Measurements from ENCODE around the gene PDE11A. TPM values are rescaled to one million over a fixed set of nuclear protein-coding genes. Genes with fewer than 3 reads are reported as not detected.

PDE11A gene
- total RNA-seq, 1 donor from 2014 or later, result not detected

GRCh38 chr2:177746358-177746757 is 326.2 kb downstream of the PDE11A start:
- Mint-ChIP-seq H3K27me3 (peaks cover 28% of the 10 kb centered on the region), H3K27ac (no peak overlapping the region), H3K9me3 (no peaks in the 10 kb centered on the region), H3K4me1 (no peaks in the 10 kb centered on the region), H3K36me3 (ENCODE audit: low read depth) (no peaks in the 10 kb centered on the region), H3K4me3 (no peak overlapping the region)
- no peak for DNase-seq
- intact Hi-C loops (cut with micrococcal nuclease), result no loop called here

- Mint-ChIP-seq H3K9me3 (no peaks in the 10 kb centered on the region), H3K4me1 (no peaks in the 10 kb centered on the region)
These were observed 327.0 kb downstream of the PDE11A start for GRCh38 chr2:177745531-177745930.

GRCh38 chr2:177742851-177743250 is 329.7 kb downstream of the PDE11A start:
- peaks cover 21% of the 10 kb centered on the region for H3K27me3 Mint-ChIP-seq

More at GRCh38 chr2:177745531-177745930, 327.0 kb downstream of the PDE11A start:
- DNase-seq, result no peak
- Mint-ChIP-seq H3K36me3 (ENCODE audit: low read depth) (no peaks in the 10 kb centered on the region), H3K4me3 (no peak overlapping the region), H3K27me3 (peaks cover 26% of the 10 kb centered on the region), H3K27ac (no peak overlapping the region)
- intact Hi-C loops (cut with micrococcal nuclease), result no loop called here

GRCh38 chr2:177741866-177742265 is 330.7 kb downstream of the PDE11A start:
- no peak for DNase-seq
- intact Hi-C loops (cut with micrococcal nuclease), result no loop called here
- H3K4me3 Mint-ChIP-seq, result no peak overlapping the region
- H3K36me3 Mint-ChIP-seq (ENCODE audit: low read depth), result no peaks in the 10 kb centered on the region
- no peaks in the 10 kb centered on the region for H3K9me3 Mint-ChIP-seq
- no peak overlapping the region for H3K27ac Mint-ChIP-seq
- no peaks in the 10 kb centered on the region for H3K4me1 Mint-ChIP-seq
- H3K27me3 Mint-ChIP-seq, result peaks cover 20% of the 10 kb centered on the region

More at GRCh38 chr2:177742851-177743250, 329.7 kb downstream of the PDE11A start:
- Mint-ChIP-seq H3K27ac (no peak overlapping the region), H3K4me1 (no peaks in the 10 kb centered on the region), H3K9me3 (no peaks in the 10 kb centered on the region), H3K36me3 (ENCODE audit: low read depth) (no peaks in the 10 kb centered on the region), H3K4me3 (no peak overlapping the region)
- no peak for DNase-seq
- intact Hi-C loops (cut with micrococcal nuclease), result no loop called here

GRCh38 chr2:177740700-177741099 is 331.9 kb downstream of the PDE11A start:
- Mint-ChIP-seq H3K9me3 (no peaks in the 10 kb centered on the region), H3K4me1 (no peaks in the 10 kb centered on the region), H3K27ac (no peak overlapping the region), H3K36me3 (ENCODE audit: low read depth) (no peaks in the 10 kb centered on the region), H3K27me3 (peaks cover 14% of the 10 kb centered on the region), H3K4me3 (no peak overlapping the region)
- no peak for DNase-seq
- intact Hi-C loops (cut with micrococcal nuclease), result no loop called here

GRCh38 chr2:177738461-177739235 is 333.9 kb downstream of the PDE11A start:
- H3K9me3 Mint-ChIP-seq, result no peaks in the 10 kb centered on the region
- H3K27ac Mint-ChIP-seq, result no peak overlapping the region
- peaks cover 12% of the 10 kb centered on the region for H3K27me3 Mint-ChIP-seq
- no peak for DNase-seq
- no peaks in the 10 kb centered on the region for H3K36me3 Mint-ChIP-seq (ENCODE audit: low read depth)
- intact Hi-C loops (cut with micrococcal nuclease), result no loop called here
- H3K4me1 Mint-ChIP-seq, result no peaks in the 10 kb centered on the region
- H3K4me3 Mint-ChIP-seq, result no peak overlapping the region

- peaks cover 3% of the 10 kb centered on the region for H3K4me1 Mint-ChIP-seq
- no peak overlapping the region for H3K4me3 Mint-ChIP-seq
- no peak for DNase-seq
- intact Hi-C loops (cut with micrococcal nuclease), result no loop called here
- H3K27me3 Mint-ChIP-seq, result peaks cover 21% of the 10 kb centered on the region
- H3K36me3 Mint-ChIP-seq (ENCODE audit: low read depth), result no peaks in the 10 kb centered on the region
- H3K9me3 Mint-ChIP-seq, result no peaks in the 10 kb centered on the region
- H3K27ac Mint-ChIP-seq, result no peak overlapping the region
These were observed 337.2 kb downstream of the PDE11A start for GRCh38 chr2:177735318-177735803.

- intact Hi-C loops (cut with micrococcal nuclease), result no loop called here
- no peak for DNase-seq
- Mint-ChIP-seq H3K27me3 (peaks cover 33% of the 10 kb centered on the region), H3K4me1 (peaks cover 3% of the 10 kb centered on the region), H3K36me3 (ENCODE audit: low read depth) (no peaks in the 10 kb centered on the region), H3K9me3 (no peaks in the 10 kb centered on the region), H3K4me3 (no peak overlapping the region), H3K27ac (no peak overlapping the region)
These were observed 339.2 kb downstream of the PDE11A start for GRCh38 chr2:177733322-177733855.

GRCh38 chr2:177731384-177731783 is 341.2 kb downstream of the PDE11A start:
- H3K4me1 Mint-ChIP-seq, result peaks cover 3% of the 10 kb centered on the region
- H3K9me3 Mint-ChIP-seq, result no peaks in the 10 kb centered on the region
- intact Hi-C loops (cut with micrococcal nuclease), result no loop called here
- no peak overlapping the region for H3K4me3 Mint-ChIP-seq
- H3K27ac Mint-ChIP-seq, result no peak overlapping the region
- H3K27me3 Mint-ChIP-seq, result peaks cover 44% of the 10 kb centered on the region
- DNase-seq, result no peak
- H3K36me3 Mint-ChIP-seq (ENCODE audit: low read depth), result no peaks in the 10 kb centered on the region

- no peaks in the 10 kb centered on the region for H3K36me3 Mint-ChIP-seq (ENCODE audit: low read depth)
- intact Hi-C loops (cut with micrococcal nuclease), result no loop called here
- no peak overlapping the region for H3K4me3 Mint-ChIP-seq
- DNase-seq, result no peak
- H3K27me3 Mint-ChIP-seq, result peaks cover 49% of the 10 kb centered on the region
- H3K4me1 Mint-ChIP-seq, result peaks cover 3% of the 10 kb centered on the region
- H3K9me3 Mint-ChIP-seq, result no peaks in the 10 kb centered on the region
- H3K27ac Mint-ChIP-seq, result no peak overlapping the region
These were observed 341.8 kb downstream of the PDE11A start for GRCh38 chr2:177730792-177731191.

GRCh38 chr2:177730363-177730762 is 342.2 kb downstream of the PDE11A start:
- Mint-ChIP-seq H3K9me3 (no peaks in the 10 kb centered on the region), H3K4me3 (no peak overlapping the region), H3K4me1 (peaks cover 3% of the 10 kb centered on the region), H3K27me3 (peaks cover 49% of the 10 kb centered on the region), H3K36me3 (ENCODE audit: low read depth) (no peaks in the 10 kb centered on the region), H3K27ac (no peak overlapping the region)
- DNase-seq, result no peak
- intact Hi-C loops (cut with micrococcal nuclease), result no loop called here

GRCh38 chr2:177728920-177729319 is 343.7 kb downstream of the PDE11A start:
- intact Hi-C loops (cut with micrococcal nuclease), result loop anchor here (10.0 kb wide), 2 partner anchors 224 to 464 kb away; partner anchors contain the start of gene NFE2L2
- no peak for DNase-seq
- Mint-ChIP-seq H3K27me3 (peaks cover 50% of the 10 kb centered on the region), H3K4me1 (peaks cover 6% of the 10 kb centered on the region), H3K4me3 (no peak overlapping the region), H3K36me3 (ENCODE audit: low read depth) (no peaks in the 10 kb centered on the region), H3K9me3 (no peaks in the 10 kb centered on the region), H3K27ac (no peak overlapping the region)

- Mint-ChIP-seq H3K27me3 (peaks cover 50% of the 10 kb centered on the region), H3K9me3 (no peaks in the 10 kb centered on the region), H3K4me1 (peaks cover 6% of the 10 kb centered on the region), H3K4me3 (no peak overlapping the region), H3K36me3 (ENCODE audit: low read depth) (no peaks in the 10 kb centered on the region), H3K27ac (no peak overlapping the region)
- intact Hi-C loops (cut with micrococcal nuclease), result loop anchor here (10.0 kb wide), 2 partner anchors 224 to 464 kb away; partner anchors contain the start of gene NFE2L2
- DNase-seq, result no peak
These were observed 344.2 kb downstream of the PDE11A start for GRCh38 chr2:177728399-177728765.

- peaks cover 6% of the 10 kb centered on the region for H3K4me1 Mint-ChIP-seq
- no peaks in the 10 kb centered on the region for H3K36me3 Mint-ChIP-seq (ENCODE audit: low read depth)
- intact Hi-C loops (cut with micrococcal nuclease), result loop anchor here (10.0 kb wide), 2 partner anchors 223 to 463 kb away; partner anchors contain the start of gene NFE2L2
- no peak overlapping the region for H3K4me3 Mint-ChIP-seq
- no peak overlapping the region for H3K27ac Mint-ChIP-seq
- DNase-seq, result no peak
- H3K27me3 Mint-ChIP-seq, result peaks cover 50% of the 10 kb centered on the region
- no peaks in the 10 kb centered on the region for H3K9me3 Mint-ChIP-seq
These were observed 344.8 kb downstream of the PDE11A start for GRCh38 chr2:177727577-177728398.

All from activated CD4-positive, alpha-beta T cell treated with anti-CD3 and anti-CD28 coated beads, Interleukin-2, amount 10 ng/mL, durations not matched to agents 24 days and 14 days (primary cell).